GM23338 (cell line): Measurements from ENCODE around the gene METTL5. TPM values are rescaled to one million over a fixed set of nuclear protein-coding genes. Genes with fewer than 3 reads are reported as not detected.
A peak's percentile ranks its signal among the peaks of the same experiment; 100 is the strongest.

Source experiments
- ATAC-seq: fragments of 200-7000 bp; cut with Tn5 transposase; 3 replicates; pipeline ENCODE4 v1.9.1; 2020
- DNase-seq: peaks from one replicate; pipeline ENCODE4 v3.0.0-alpha.2; 2015; ENCODE audit warnings: low spot score
- H2AFZ ChIP-seq: fragments of 200-600 bp; sonication (generic); 2 replicates; pipeline ENCODE4 v1.8.0; 2016; ENCODE audit warnings: antibody characterized with exemption, mild to moderate bottlenecking, moderate library complexity
- H3F3A ChIP-seq: fragments of 200-600 bp; sonication (generic); replicated peaks from 2 replicates; pipeline ENCODE4 v1.8.0; 2017; ENCODE audit warnings: antibody characterized with exemption, mixed run types, low read depth
- H3K27ac ChIP-seq: fragments of 200-600 bp; sonication (generic); 2 replicates; pipeline ENCODE4 v1.6.1; 2016; ENCODE audit warnings: low read depth
- H3K27me3 ChIP-seq: fragments of 200-600 bp; sonication (generic); 2 replicates; pipeline ENCODE4 v1.8.0; 2016; ENCODE audit warnings: mild to moderate bottlenecking, mixed run types, moderate library complexity; ENCODE audit not compliant: insufficient read depth
- H3K36me3 ChIP-seq: fragments of 200-600 bp; sonication (generic); 2 replicates; pipeline ENCODE4 v1.8.0; 2016; ENCODE audit warnings: mild to moderate bottlenecking; ENCODE audit not compliant: insufficient read depth
- H3K4me1 ChIP-seq: fragments of 200-600 bp; sonication (generic); 2 replicates; pipeline ENCODE4 v1.8.0; 2016; ENCODE audit warnings: mild to moderate bottlenecking, moderate library complexity; ENCODE audit not compliant: insufficient read depth
- H3K4me2 ChIP-seq: fragments of 200-600 bp; sonication (generic); 2 replicates; pipeline ENCODE4 v1.7.1; 2017; ENCODE audit warnings: mixed run types
- H3K4me3 ChIP-seq: fragments of 200-600 bp; sonication (generic); 2 replicates; pipeline ENCODE4 v1.6.1; 2016; ENCODE audit warnings: mixed run types
- H3K79me2 ChIP-seq: fragments of 200-600 bp; sonication (generic); replicated peaks from 2 replicates; pipeline ENCODE4 v1.8.0; 2017; ENCODE audit warnings: mild to moderate bottlenecking; ENCODE audit not compliant: insufficient read depth
- H3K9me2 ChIP-seq: fragments of 200-600 bp; sonication (generic); 2 replicates; pipeline ENCODE4 v1.8.0; 2017; ENCODE audit not compliant: insufficient read depth
- H4K20me1 ChIP-seq: fragments of 200-600 bp; sonication (generic); replicated peaks from 2 replicates; pipeline ENCODE4 v1.8.0; 2017; ENCODE audit warnings: mild to moderate bottlenecking; ENCODE audit not compliant: insufficient read depth
- H3K27ac Mint-ChIP-seq: 2 replicates; pipeline ENCODE4 v1.8.0; 2020; ENCODE audit warnings: inconsistent platforms, mild to moderate bottlenecking, moderate library complexity, mixed read lengths
- H3K27me3 Mint-ChIP-seq: 3 replicates; pipeline ENCODE4 v1.8.0; 2022; ENCODE audit warnings: low read depth, mild to moderate bottlenecking, moderate library complexity, mixed read lengths, inconsistent platforms; ENCODE audit not compliant: insufficient read depth, poor library complexity
- H3K36me3 Mint-ChIP-seq: 3 replicates; pipeline ENCODE4 v1.8.0; 2021; ENCODE audit warnings: low read depth, mild to moderate bottlenecking, inconsistent platforms, moderate library complexity, mixed read lengths
- H3K4me1 Mint-ChIP-seq: 3 replicates; pipeline ENCODE4 v1.8.0; 2020; ENCODE audit warnings: mild to moderate bottlenecking, inconsistent platforms, mixed read lengths
- H3K4me3 Mint-ChIP-seq: 3 replicates; pipeline ENCODE4 v1.8.0; 2021; ENCODE audit warnings: moderate library complexity, mild to moderate bottlenecking, inconsistent platforms, mixed read lengths
- H3K9me3 Mint-ChIP-seq: 3 replicates; pipeline ENCODE4 v1.8.0; 2020; ENCODE audit warnings: moderate library complexity, mild to moderate bottlenecking, inconsistent platforms, mixed read lengths
- CREB1 ChIP-seq: fragments of 250-450 bp; sonication (Bioruptor Pico); IDR thresholded peaks from 2 replicates; pipeline ENCODE4 v1.5.0; 2020; ENCODE audit warnings: low read depth, mild to moderate bottlenecking, moderate library complexity
- EZH2 ChIP-seq: fragments of 200-600 bp; sonication (generic); IDR thresholded peaks from one replicate; pipeline ENCODE4 v1.8.0; 2017; ENCODE audit warnings: antibody characterized with exemption, mild to moderate bottlenecking, low read depth; ENCODE audit not compliant: unreplicated experiment
- EZH2phosphoT487 ChIP-seq: fragments of 200-600 bp; sonication (generic); IDR thresholded peaks from one replicate; pipeline ENCODE4 v1.8.1; 2018; ENCODE audit warnings: antibody characterized with exemption; ENCODE audit not compliant: unreplicated experiment
- JUNB ChIP-seq: IDR thresholded peaks from one replicate; pipeline ENCODE4 v1.6.1; 2016; ENCODE audit warnings: antibody characterized with exemption; ENCODE audit not compliant: unreplicated experiment
- NANOG ChIP-seq: IDR thresholded peaks from 2 replicates; pipeline ENCODE4 v1.6.1; 2016; ENCODE audit warnings: antibody characterized with exemption, borderline replicate concordance
- POLR2AphosphoS5 ChIP-seq: IDR thresholded peaks from 2 replicates; pipeline ENCODE4 v1.6.1; 2016; ENCODE audit warnings: antibody characterized with exemption, low read depth
- STAT1 ChIP-seq: IDR thresholded peaks from one replicate; pipeline ENCODE4 v1.6.1; 2016; ENCODE audit warnings: antibody characterized with exemption; ENCODE audit not compliant: unreplicated experiment
- ZNF114 ChIP-seq: fragments of 250-450 bp; sonication (Bioruptor Pico); IDR thresholded peaks from 2 replicates; pipeline ENCODE4 v1.5.0; 2020; ENCODE audit warnings: mild to moderate bottlenecking, moderate library complexity
- ZNF331 ChIP-seq: fragments of 250-450 bp; sonication (Bioruptor Pico); IDR thresholded peaks from 2 replicates; pipeline ENCODE4 v1.5.0; 2020; ENCODE audit warnings: low read depth, mild to moderate bottlenecking, moderate library complexity
- polyA plus RNA-seq: library from polyadenylated mRNA; unstranded; fragments of >200 nt; fragmentation: Nextera tagmentation; extraction: Ambion mirVana; gene quantifications from 2 replicates; pipeline ENCODE4 v1.2.1, GENCODE V29; 2016
- total RNA-seq: library from RNA; depleted of rRNA; stranded (reverse); fragments of >200 nt; shearing (Covaris generic); gene quantifications from 2 replicates; pipeline ENCODE4 v1.2.3, GENCODE V29; 2014
- TF ChIP-seq, protein P1 (sequence below): fragments of 250-450 bp; sonication (Bioruptor Pico); IDR thresholded peaks from 2 replicates; pipeline ENCODE4 v1.5.0; 2020; ENCODE audit warnings: mild to moderate bottlenecking, moderate library complexity
- TF ChIP-seq, protein P2 (sequence below): IDR thresholded peaks from 2 replicates; pipeline ENCODE4 v1.6.1; 2016; ENCODE audit warnings: antibody characterized with exemption
- TF ChIP-seq, protein P3 (sequence below), 2 experiments: fragments of 200-600 bp in 1 of 2; sonication (generic) in 1 of 2; conservative IDR thresholded peaks; 2 replicates each; pipeline versions ENCODE4 v1.5.1 to v1.6.1; 2016 to 2017; ENCODE audit warnings: antibody characterized with exemption in 2 of 2, low read depth in 2 of 2, mild to moderate bottlenecking in 2 of 2, moderate library complexity in 1 of 2
- TF ChIP-seq, protein P4 (sequence below): IDR thresholded peaks from one replicate; pipeline ENCODE4 v1.6.1; 2018; ENCODE audit warnings: antibody characterized with exemption; ENCODE audit not compliant: unreplicated experiment

METTL5 gene
- total and polyA plus RNA-seq, 2 experiments from 2014 or later, result 74.8 to 233 TPM

DNA sequence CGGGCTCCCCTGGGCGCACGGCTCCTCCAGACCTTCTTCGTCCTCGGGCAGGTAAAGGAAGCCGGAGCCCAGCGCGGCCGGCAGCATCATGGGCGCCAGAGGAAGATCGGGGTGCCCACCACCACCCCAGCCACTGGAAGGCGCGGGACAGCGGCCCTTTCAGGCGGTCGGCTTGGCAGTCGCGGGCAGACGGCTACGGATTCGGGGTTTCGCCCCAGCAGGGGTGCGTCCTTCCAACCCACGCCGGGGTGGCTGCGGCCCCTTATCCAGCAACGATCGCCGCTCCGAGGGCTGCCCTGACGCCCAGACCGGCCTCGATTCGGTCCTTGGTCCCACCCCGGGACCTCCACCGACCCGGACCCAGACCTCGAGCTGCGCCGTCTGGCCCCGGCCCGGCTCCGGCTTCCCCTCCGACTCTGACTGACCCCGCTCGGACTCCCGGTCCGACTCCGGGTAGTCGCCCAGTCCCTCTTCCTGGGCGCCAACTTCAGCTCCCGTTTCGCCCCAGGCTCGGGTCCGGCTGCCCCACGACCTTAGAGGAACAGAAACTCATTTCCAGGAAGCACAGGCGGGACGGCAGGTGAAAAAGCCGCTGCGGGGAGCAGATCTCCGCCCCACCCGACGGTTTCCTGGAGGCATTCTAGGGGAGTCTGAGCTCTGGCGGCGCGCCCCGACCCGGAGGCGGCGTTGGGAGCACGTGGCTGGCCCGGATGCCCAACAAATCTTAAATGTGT lies 56.3 kb downstream of the METTL5 start:
- peaks cover 3% of the 10 kb centered on the region; the same call in 1 of the 2 replicates for H3K4me1 ChIP-seq
- H3K9me2 ChIP-seq, result no peaks in the 10 kb centered on the region
- no peaks in the 10 kb centered on the region for H3K79me2 ChIP-seq
- H3F3A ChIP-seq, result 0 out of 2 replicates have a peak, but pooled peaks cover 3% of the 10 kb centered on the region
- no peak overlapping the region for H3K4me3 ChIP-seq
- H2AFZ ChIP-seq, result no peak overlapping the region
- H4K20me1 ChIP-seq, result no peaks in the 10 kb centered on the region
- no peak for TF ChIP-seq NANOG
- no peak for TF ChIP-seq POLR2AphosphoS5
- TF ChIP-seq ZNF331 (CRISPR knock-in tag), result no peak
- TF ChIP-seq, protein P1, sequence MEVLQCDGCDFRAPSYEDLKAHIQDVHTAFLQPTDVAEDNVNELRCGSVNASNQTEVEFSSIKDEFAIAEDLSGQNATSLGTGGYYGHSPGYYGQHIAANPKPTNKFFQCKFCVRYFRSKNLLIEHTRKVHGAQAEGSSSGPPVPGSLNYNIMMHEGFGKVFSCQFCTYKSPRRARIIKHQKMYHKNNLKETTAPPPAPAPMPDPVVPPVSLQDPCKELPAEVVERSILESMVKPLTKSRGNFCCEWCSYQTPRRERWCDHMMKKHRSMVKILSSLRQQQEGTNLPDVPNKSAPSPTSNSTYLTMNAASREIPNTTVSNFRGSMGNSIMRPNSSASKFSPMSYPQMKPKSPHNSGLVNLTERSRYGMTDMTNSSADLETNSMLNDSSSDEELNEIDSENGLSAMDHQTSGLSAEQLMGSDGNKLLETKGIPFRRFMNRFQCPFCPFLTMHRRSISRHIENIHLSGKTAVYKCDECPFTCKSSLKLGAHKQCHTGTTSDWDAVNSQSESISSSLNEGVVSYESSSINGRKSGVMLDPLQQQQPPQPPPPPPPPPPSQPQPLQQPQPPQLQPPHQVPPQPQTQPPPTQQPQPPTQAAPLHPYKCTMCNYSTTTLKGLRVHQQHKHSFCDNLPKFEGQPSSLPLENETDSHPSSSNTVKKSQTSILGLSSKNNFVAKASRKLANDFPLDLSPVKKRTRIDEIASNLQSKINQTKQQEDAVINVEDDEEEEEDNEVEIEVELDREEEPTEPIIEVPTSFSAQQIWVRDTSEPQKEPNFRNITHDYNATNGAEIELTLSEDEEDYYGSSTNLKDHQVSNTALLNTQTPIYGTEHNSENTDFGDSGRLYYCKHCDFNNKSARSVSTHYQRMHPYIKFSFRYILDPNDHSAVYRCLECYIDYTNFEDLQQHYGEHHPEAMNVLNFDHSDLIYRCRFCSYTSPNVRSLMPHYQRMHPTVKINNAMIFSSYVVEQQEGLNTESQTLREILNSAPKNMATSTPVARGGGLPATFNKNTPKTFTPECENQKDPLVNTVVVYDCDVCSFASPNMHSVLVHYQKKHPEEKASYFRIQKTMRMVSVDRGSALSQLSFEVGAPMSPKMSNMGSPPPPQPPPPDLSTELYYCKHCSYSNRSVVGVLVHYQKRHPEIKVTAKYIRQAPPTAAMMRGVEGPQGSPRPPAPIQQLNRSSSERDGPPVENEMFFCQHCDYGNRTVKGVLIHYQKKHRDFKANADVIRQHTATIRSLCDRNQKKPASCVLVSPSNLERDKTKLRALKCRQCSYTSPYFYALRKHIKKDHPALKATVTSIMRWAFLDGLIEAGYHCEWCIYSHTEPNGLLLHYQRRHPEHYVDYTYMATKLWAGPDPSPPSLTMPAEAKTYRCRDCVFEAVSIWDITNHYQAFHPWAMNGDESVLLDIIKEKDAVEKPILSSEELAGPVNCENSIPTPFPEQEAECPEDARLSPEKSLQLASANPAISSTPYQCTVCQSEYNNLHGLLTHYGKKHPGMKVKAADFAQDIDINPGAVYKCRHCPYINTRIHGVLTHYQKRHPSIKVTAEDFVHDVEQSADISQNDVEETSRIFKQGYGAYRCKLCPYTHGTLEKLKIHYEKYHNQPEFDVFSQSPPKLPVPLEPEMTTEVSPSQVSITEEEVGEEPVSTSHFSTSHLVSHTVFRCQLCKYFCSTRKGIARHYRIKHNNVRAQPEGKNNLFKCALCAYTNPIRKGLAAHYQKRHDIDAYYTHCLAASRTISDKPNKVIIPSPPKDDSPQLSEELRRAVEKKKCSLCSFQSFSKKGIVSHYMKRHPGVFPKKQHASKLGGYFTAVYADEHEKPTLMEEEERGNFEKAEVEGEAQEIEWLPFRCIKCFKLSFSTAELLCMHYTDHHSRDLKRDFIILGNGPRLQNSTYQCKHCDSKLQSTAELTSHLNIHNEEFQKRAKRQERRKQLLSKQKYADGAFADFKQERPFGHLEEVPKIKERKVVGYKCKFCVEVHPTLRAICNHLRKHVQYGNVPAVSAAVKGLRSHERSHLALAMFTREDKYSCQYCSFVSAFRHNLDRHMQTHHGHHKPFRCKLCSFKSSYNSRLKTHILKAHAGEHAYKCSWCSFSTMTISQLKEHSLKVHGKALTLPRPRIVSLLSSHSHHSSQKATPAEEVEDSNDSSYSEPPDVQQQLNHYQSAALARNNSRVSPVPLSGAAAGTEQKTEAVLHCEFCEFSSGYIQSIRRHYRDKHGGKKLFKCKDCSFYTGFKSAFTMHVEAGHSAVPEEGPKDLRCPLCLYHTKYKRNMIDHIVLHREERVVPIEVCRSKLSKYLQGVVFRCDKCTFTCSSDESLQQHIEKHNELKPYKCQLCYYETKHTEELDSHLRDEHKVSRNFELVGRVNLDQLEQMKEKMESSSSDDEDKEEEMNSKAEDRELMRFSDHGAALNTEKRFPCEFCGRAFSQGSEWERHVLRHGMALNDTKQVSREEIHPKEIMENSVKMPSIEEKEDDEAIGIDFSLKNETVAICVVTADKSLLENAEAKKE, result no peak
- TF ChIP-seq, protein P2, sequence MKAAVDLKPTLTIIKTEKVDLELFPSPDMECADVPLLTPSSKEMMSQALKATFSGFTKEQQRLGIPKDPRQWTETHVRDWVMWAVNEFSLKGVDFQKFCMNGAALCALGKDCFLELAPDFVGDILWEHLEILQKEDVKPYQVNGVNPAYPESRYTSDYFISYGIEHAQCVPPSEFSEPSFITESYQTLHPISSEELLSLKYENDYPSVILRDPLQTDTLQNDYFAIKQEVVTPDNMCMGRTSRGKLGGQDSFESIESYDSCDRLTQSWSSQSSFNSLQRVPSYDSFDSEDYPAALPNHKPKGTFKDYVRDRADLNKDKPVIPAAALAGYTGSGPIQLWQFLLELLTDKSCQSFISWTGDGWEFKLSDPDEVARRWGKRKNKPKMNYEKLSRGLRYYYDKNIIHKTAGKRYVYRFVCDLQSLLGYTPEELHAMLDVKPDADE, result no peak
- TF ChIP-seq, protein P3, sequence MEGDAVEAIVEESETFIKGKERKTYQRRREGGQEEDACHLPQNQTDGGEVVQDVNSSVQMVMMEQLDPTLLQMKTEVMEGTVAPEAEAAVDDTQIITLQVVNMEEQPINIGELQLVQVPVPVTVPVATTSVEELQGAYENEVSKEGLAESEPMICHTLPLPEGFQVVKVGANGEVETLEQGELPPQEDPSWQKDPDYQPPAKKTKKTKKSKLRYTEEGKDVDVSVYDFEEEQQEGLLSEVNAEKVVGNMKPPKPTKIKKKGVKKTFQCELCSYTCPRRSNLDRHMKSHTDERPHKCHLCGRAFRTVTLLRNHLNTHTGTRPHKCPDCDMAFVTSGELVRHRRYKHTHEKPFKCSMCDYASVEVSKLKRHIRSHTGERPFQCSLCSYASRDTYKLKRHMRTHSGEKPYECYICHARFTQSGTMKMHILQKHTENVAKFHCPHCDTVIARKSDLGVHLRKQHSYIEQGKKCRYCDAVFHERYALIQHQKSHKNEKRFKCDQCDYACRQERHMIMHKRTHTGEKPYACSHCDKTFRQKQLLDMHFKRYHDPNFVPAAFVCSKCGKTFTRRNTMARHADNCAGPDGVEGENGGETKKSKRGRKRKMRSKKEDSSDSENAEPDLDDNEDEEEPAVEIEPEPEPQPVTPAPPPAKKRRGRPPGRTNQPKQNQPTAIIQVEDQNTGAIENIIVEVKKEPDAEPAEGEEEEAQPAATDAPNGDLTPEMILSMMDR (conservative IDR thresholded peaks at IDR 0.05; ENCODE audit: low read depth in 2 of 2), result no peak
- no peak for TF ChIP-seq ZNF114
- TF ChIP-seq EZH2, result no peak
- TF ChIP-seq EZH2phosphoT487, result no peak
- TF ChIP-seq, protein P4, sequence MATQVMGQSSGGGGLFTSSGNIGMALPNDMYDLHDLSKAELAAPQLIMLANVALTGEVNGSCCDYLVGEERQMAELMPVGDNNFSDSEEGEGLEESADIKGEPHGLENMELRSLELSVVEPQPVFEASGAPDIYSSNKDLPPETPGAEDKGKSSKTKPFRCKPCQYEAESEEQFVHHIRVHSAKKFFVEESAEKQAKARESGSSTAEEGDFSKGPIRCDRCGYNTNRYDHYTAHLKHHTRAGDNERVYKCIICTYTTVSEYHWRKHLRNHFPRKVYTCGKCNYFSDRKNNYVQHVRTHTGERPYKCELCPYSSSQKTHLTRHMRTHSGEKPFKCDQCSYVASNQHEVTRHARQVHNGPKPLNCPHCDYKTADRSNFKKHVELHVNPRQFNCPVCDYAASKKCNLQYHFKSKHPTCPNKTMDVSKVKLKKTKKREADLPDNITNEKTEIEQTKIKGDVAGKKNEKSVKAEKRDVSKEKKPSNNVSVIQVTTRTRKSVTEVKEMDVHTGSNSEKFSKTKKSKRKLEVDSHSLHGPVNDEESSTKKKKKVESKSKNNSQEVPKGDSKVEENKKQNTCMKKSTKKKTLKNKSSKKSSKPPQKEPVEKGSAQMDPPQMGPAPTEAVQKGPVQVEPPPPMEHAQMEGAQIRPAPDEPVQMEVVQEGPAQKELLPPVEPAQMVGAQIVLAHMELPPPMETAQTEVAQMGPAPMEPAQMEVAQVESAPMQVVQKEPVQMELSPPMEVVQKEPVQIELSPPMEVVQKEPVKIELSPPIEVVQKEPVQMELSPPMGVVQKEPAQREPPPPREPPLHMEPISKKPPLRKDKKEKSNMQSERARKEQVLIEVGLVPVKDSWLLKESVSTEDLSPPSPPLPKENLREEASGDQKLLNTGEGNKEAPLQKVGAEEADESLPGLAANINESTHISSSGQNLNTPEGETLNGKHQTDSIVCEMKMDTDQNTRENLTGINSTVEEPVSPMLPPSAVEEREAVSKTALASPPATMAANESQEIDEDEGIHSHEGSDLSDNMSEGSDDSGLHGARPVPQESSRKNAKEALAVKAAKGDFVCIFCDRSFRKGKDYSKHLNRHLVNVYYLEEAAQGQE, result no peak
- TF ChIP-seq CREB1 (CRISPR knock-in tag), result no peak
- no peak for TF ChIP-seq JUNB
- no peak for TF ChIP-seq STAT1
- Mint-ChIP-seq H3K27me3 (peaks cover 7% of the 10 kb centered on the region), H3K27ac (no peak overlapping the region), H3K9me3 (no peaks in the 10 kb centered on the region), H3K4me3 (no peak overlapping the region; the same call in 2 of the 3 replicates), H3K4me1 (peaks cover 4% of the 10 kb centered on the region; the same call in 2 of the 3 replicates), H3K36me3 (no peaks in the 10 kb centered on the region)
- H3K27me3 ChIP-seq, result no peaks in the 10 kb centered on the region
- DNase-seq (peak; percentile 21), ATAC-seq (peak; percentile 69)
- H3K27ac ChIP-seq, result no peak overlapping the region
- H3K4me2 ChIP-seq, result no peak overlapping the region
- no peaks in the 10 kb centered on the region for H3K36me3 ChIP-seq
